K562 (cell line): Measurements from ENCODE around the gene ZNF213. TPM values are rescaled to one million over a fixed set of nuclear protein-coding genes. Genes with fewer than 3 reads are reported as not detected.

Experiments used
- ARID3A ChIP-seq: IDR thresholded peaks from 2 replicates; pipeline ENCODE4 v1.6.1; 2012; ENCODE audit warnings: low read depth, low read length, improper control_type of control experiment, borderline replicate concordance
- BDP1 ChIP-seq: IDR thresholded peaks from 3 replicates; pipeline ENCODE4 v1.6.1; 2011; ENCODE audit not compliant: insufficient read length, insufficient read depth
- BHLHE40 ChIP-seq: IDR thresholded peaks from 2 replicates; pipeline ENCODE4 v1.6.1; 2011; ENCODE audit warnings: low read length, improper control_type of control experiment
- C11orf30 ChIP-seq: fragments of 450-650 bp; IDR thresholded peaks from 2 replicates; pipeline ENCODE4 v1.6.1; 2016; ENCODE audit warnings: low read depth, mild to moderate bottlenecking
- PHB2 ChIP-seq: fragments of 450-650 bp; IDR thresholded peaks from 2 replicates; pipeline ENCODE4 v1.6.1; 2017; ENCODE audit warnings: low read depth
- PREB ChIP-seq: sonication (generic); formaldehyde crosslinking; IDR thresholded peaks from 2 replicates; pipeline ENCODE4 v1.8.1; 2023; ENCODE audit warnings: mild to moderate bottlenecking, missing genetic modification reagents
- SMAD4 ChIP-seq: fragments of 250-450 bp; sonication (Bioruptor Pico); conservative IDR thresholded peaks from 2 replicates; pipeline ENCODE4 v1.8.0; 2021; ENCODE audit warnings: inconsistent platforms, mild to moderate bottlenecking, moderate library complexity
- TRIM28 ChIP-seq: fragments of 450-650 bp; IDR thresholded peaks from 2 replicates; pipeline ENCODE4 v1.6.1; 2017
- UBTF ChIP-seq, 2 experiments: IDR thresholded peaks; 2 replicates each; pipeline ENCODE4 v1.6.1; 2012; ENCODE audit warnings: improper control_type of control experiment in 2 of 2, low read depth in 2 of 2, low read length in 2 of 2, borderline replicate concordance in 1 of 2
- ZKSCAN3 ChIP-seq: fragments of 250-450 bp; sonication (Bioruptor Pico); IDR thresholded peaks from 2 replicates; pipeline ENCODE4 v1.4.0; 2020
- polyA plus RNA-seq, 8 experiments: library from polyadenylated mRNA; depleted of rRNA in 4 of 8; stranded (reverse) in 5 of 8; unstranded in 3 of 8; fragments of >200 nt; fragmentation: Nextera tagmentation in 2 of 8; fragmentation: Illumina TruSeq in 1 of 8; extraction: Ambion mirVana in 2 of 8; extraction: Trizol in 1 of 8; gene quantifications; 2 replicates each; pipeline versions ENCODE4 v1.2.1 to v1.2.3, GENCODE V29; 2011 to 2014; ENCODE audit warnings: inconsistent platforms in 1 of 8, missing spikeins in 1 of 8
- total RNA-seq, 7 experiments: library from RNA; depleted of rRNA in 6 of 7; stranded (reverse); fragments of >200 nt in 6 of 7; fragmentation: Illumina TruSeq in 2 of 7; extraction: Trizol in 2 of 7; gene quantifications; 2 replicates each; pipeline versions ENCODE4 v1.2.1 to v1.2.3, GENCODE V29; 2011 to 2021; ENCODE audit warnings: low replicate concordance in 1 of 7
- TF ChIP-seq, protein P1 (sequence below): fragments of 450-650 bp; IDR thresholded peaks from 2 replicates; pipeline ENCODE4 v1.6.1; 2016; ENCODE audit warnings: low read depth
- TF ChIP-seq, protein P2 (sequence below): fragments of 450-650 bp; IDR thresholded peaks from 2 replicates; pipeline ENCODE4 v1.6.1; 2016; ENCODE audit warnings: missing biosample characterization, missing genetic modification characterization

Gene ZNF213
- total and polyA plus RNA-seq, 9 of the 15 experiments (the other 6 are each of a cell fraction or from before 2014, with no cell fraction given): 0.49 to 10.0 (median 1.8) TPM

DNA sequence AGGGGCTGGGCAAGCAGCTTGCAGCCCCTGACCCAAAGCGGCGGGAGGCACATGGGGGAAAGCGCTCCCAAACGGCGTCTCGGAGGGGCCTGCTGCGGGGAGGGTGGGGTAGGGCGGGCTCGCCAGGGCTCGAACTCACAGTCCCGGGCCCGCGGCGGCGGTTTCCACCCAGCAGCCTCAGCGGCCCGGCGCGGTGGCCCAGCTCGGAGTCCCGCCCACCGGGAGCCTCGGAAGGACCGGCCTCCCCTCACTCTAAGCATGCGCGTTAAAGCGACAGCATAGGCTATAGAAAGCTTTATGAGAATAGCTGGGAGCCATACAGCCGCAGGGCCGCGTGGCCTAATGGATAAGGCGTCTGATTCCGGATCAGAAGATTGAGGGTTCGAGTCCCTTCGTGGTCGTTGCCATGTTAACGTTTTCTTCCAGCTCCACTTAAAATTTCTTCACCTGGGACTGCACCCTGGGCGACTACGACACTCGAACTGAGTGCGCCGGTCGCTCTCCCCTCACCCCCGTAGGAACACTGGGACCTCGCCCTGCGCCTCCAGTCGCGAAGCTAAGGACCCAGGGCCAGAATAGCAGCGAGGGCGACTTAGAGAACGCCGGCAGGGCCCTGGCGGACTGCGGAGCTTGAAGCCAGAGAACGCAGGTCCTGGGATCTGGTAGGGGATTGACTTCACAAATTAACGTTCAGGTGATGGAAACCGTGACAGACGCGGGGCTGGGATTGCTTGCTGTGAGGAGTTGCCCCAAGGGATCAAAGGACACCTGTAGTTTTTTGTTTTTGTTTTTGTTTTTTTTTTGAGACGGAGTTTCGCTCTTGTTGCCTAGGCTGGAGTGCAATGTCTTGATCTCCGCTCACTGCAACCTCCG lies 15.8 kb downstream of the ZNF213 start (continued):
- peak; percentile 95 to 99 for TF ChIP-seq UBTF (IDR thresholded peaks at IDR 0.05; ENCODE audit: borderline replicate concordance in 1 of 2, low read depth in 2 of 2, low read length in 2 of 2)
- peak; percentile 57 for TF ChIP-seq SMAD4
- no peak for TF ChIP-seq PREB (CRISPR knock-in tag)
- no peak for TF ChIP-seq C11orf30
- peak; percentile 93 for TF ChIP-seq ARID3A
- TF ChIP-seq, protein P1, sequence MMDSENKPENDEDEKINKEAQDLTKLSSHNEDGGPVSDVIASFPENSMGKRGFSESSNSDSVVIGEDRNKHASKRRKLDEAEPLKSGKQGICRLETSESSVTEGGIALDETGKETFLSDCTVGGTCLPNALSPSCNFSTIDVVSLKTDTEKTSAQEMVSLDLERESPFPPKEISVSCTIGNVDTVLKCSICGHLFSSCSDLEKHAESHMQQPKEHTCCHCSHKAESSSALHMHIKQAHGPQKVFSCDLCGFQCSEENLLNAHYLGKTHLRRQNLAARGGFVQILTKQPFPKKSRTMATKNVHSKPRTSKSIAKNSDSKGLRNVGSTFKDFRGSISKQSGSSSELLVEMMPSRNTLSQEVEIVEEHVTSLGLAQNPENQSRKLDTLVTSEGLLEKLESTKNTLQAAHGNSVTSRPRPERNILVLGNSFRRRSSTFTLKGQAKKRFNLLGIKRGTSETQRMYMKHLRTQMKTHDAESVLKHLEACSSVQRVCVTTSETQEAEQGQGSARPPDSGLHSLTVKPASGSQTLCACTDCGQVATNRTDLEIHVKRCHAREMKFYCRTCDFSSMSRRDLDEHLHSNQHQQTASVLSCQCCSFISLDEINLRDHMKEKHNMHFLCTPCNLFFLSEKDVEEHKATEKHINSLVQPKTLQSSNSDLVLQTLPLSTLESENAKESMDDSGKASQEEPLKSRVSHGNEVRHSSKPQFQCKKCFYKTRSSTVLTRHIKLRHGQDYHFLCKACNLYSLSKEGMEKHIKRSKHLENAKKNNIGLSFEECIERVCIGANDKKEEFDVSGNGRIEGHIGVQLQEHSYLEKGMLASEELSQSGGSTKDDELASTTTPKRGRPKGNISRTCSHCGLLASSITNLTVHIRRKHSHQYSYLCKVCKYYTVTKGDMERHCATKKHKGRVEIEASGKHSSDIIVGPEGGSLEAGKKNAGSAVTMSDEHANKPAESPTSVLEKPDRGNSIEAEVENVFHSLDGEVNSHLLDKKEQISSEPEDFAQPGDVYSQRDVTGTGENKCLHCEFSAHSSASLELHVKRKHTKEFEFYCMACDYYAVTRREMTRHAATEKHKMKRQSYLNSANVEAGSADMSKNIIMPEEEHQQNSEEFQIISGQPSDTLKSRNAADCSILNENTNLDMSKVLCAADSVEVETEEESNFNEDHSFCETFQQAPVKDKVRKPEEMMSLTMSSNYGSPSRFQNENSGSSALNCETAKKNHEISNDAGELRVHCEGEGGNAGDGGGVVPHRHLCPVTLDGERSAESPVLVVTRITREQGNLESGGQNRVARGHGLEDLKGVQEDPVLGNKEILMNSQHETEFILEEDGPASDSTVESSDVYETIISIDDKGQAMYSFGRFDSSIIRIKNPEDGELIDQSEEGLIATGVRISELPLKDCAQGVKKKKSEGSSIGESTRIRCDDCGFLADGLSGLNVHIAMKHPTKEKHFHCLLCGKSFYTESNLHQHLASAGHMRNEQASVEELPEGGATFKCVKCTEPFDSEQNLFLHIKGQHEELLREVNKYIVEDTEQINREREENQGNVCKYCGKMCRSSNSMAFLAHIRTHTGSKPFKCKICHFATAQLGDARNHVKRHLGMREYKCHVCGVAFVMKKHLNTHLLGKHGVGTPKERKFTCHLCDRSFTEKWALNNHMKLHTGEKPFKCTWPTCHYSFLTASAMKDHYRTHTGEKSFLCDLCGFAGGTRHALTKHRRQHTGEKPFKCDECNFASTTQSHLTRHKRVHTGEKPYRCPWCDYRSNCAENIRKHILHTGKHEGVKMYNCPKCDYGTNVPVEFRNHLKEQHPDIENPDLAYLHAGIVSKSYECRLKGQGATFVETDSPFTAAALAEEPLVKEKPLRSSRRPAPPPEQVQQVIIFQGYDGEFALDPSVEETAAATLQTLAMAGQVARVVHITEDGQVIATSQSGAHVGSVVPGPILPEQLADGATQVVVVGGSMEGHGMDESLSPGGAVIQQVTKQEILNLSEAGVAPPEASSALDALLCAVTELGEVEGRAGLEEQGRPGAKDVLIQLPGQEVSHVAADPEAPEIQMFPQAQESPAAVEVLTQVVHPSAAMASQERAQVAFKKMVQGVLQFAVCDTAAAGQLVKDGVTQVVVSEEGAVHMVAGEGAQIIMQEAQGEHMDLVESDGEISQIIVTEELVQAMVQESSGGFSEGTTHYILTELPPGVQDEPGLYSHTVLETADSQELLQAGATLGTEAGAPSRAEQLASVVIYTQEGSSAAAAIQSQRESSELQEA: peak; percentile 73
- no peak for TF ChIP-seq PHB2
- no peak for TF ChIP-seq ZKSCAN3 (CRISPR knock-in tag)
- TF ChIP-seq, protein P2, sequence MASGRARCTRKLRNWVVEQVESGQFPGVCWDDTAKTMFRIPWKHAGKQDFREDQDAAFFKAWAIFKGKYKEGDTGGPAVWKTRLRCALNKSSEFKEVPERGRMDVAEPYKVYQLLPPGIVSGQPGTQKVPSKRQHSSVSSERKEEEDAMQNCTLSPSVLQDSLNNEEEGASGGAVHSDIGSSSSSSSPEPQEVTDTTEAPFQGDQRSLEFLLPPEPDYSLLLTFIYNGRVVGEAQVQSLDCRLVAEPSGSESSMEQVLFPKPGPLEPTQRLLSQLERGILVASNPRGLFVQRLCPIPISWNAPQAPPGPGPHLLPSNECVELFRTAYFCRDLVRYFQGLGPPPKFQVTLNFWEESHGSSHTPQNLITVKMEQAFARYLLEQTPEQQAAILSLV (tag): no peak
- peak; percentile 72; the same call in 1 of the 2 replicates for TF ChIP-seq TRIM28
- TF ChIP-seq BDP1: peak; percentile 86
- peak; percentile 31 for TF ChIP-seq BHLHE40
